Measurements from ENCODE around the gene TSPO2. TPM values are rescaled to one million over a fixed set of nuclear protein-coding genes. Genes with fewer than 3 reads are reported as not detected.

Gene TSPO2
- total RNA-seq, 4 donors from 2014 or later, result not detected

- H3K27me3 ChIP-seq, result no peaks in the 10 kb centered on the region
- TF ChIP-seq EP300 (IDR thresholded peaks at IDR 0.05), result no peak
- no peak for TF ChIP-seq POLR2A (IDR thresholded peaks at IDR 0.05; ENCODE audit: low read depth)
- no peak for TF ChIP-seq POLR2AphosphoS5 (IDR thresholded peaks at IDR 0.05)
- TF ChIP-seq, protein P1, sequence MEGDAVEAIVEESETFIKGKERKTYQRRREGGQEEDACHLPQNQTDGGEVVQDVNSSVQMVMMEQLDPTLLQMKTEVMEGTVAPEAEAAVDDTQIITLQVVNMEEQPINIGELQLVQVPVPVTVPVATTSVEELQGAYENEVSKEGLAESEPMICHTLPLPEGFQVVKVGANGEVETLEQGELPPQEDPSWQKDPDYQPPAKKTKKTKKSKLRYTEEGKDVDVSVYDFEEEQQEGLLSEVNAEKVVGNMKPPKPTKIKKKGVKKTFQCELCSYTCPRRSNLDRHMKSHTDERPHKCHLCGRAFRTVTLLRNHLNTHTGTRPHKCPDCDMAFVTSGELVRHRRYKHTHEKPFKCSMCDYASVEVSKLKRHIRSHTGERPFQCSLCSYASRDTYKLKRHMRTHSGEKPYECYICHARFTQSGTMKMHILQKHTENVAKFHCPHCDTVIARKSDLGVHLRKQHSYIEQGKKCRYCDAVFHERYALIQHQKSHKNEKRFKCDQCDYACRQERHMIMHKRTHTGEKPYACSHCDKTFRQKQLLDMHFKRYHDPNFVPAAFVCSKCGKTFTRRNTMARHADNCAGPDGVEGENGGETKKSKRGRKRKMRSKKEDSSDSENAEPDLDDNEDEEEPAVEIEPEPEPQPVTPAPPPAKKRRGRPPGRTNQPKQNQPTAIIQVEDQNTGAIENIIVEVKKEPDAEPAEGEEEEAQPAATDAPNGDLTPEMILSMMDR (IDR thresholded peaks at IDR 0.05), result no peak
- peaks cover 0 to 4% (median 2%) of the 10 kb centered on the region in 4 donors for H3K4me1 ChIP-seq
- no peaks in the 10 kb centered on the region for H3K9me3 ChIP-seq
- no peak overlapping the region for H3K27ac ChIP-seq (replicated peaks in 1 of 4)
- H3K4me3 ChIP-seq, result no peak overlapping the region
- H3K36me3 ChIP-seq, result no peaks in the 10 kb centered on the region
- intact Hi-C loops (cut with DNase I), result no loop called here
- no peak for DNase-seq (ENCODE audit: extremely low spot score)
- 94% methylated on average over 11 of the region's 13 CpGs for WGBS
Observed at GRCh38 chr6:41033776-41034175, 8.5 kb upstream of the TSPO2 start.

DNA sequence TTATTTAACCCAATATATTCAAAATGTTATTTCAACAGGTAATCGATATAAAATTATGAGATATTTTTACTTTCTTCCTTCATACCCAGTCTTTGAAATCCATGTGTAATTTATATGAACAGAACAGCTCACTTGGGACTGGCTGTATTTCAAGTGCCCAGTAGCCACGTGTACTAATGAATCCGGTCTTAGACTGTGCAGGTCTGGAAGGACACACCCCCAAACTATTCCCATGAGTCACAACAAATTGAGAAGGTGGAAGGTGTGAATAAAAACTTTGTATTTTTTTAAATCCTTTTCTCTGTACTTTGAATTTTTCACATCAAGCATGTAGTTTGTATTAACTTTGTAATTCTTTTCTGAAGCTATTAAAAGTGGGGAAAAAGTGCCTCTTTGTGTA, 6.1 kb upstream of the TSPO2 start:
- intact Hi-C loops (cut with DNase I), result no loop called here
- H3K9me3 ChIP-seq, result no peaks in the 10 kb centered on the region
- 70% methylated on average over 3 of the region's 3 CpGs for WGBS
- no peak for DNase-seq (ENCODE audit: extremely low spot score)
- no peaks in the 10 kb centered on the region for H3K4me1 ChIP-seq
- H3K4me3 ChIP-seq, result no peak overlapping the region
- H3K27me3 ChIP-seq, result no peaks in the 10 kb centered on the region
- TF ChIP-seq POLR2AphosphoS5 (IDR thresholded peaks at IDR 0.05) (no peak), EP300 (IDR thresholded peaks at IDR 0.05) (no peak), POLR2A (IDR thresholded peaks at IDR 0.05; ENCODE audit: low read depth) (no peak)
- no peak overlapping the region for H3K27ac ChIP-seq (replicated peaks in 1 of 4)
- H3K36me3 ChIP-seq, result no peaks in the 10 kb centered on the region

- no peaks in the 10 kb centered on the region for H3K4me1 ChIP-seq
- WGBS, result 96% methylated on average over 2 of the region's 2 CpGs
Observed at GRCh38 chr6:41036601-41037000, 5.7 kb upstream of the TSPO2 start.

GRCh38 chr6:41037107-41037900, 5.0 kb upstream of the TSPO2 start:
- DNase-seq (ENCODE audit: extremely low spot score), result no peak
- H3K9me3 ChIP-seq, result no peaks in the 10 kb centered on the region
- no peaks in the 10 kb centered on the region for H3K36me3 ChIP-seq
- no peak overlapping the region for H3K27ac ChIP-seq (replicated peaks in 1 of 4)
- H3K4me1 ChIP-seq, result no peaks in the 10 kb centered on the region
- 80% methylated on average over 13 of the region's 13 CpGs for WGBS
- intact Hi-C loops (cut with DNase I), result no loop called here
- TF ChIP-seq POLR2AphosphoS5 (IDR thresholded peaks at IDR 0.05), result no peak
- no peak for TF ChIP-seq POLR2A (IDR thresholded peaks at IDR 0.05; ENCODE audit: low read depth)
- no peak for TF ChIP-seq EP300 (IDR thresholded peaks at IDR 0.05)
- TF ChIP-seq, protein P1 (IDR thresholded peaks at IDR 0.05), result no peak
- H3K4me3 ChIP-seq, result no peak overlapping the region
- no peaks in the 10 kb centered on the region for H3K27me3 ChIP-seq

More at GRCh38 chr6:41036601-41037000, 5.7 kb upstream of the TSPO2 start:
- no peak for DNase-seq (ENCODE audit: extremely low spot score)
- TF ChIP-seq, protein P1 (IDR thresholded peaks at IDR 0.05), result no peak
- no peak for TF ChIP-seq POLR2A (IDR thresholded peaks at IDR 0.05; ENCODE audit: low read depth)
- TF ChIP-seq POLR2AphosphoS5 (IDR thresholded peaks at IDR 0.05), result no peak
- no peak for TF ChIP-seq EP300 (IDR thresholded peaks at IDR 0.05)
- Histone ChIP-seq H3K27me3 (no peaks in the 10 kb centered on the region), H3K9me3 (no peaks in the 10 kb centered on the region), H3K4me3 (no peak overlapping the region), H3K36me3 (no peaks in the 10 kb centered on the region), H3K27ac (replicated peaks in 1 of 4) (no peak overlapping the region)
- intact Hi-C loops (cut with DNase I), result no loop called here

GRCh38 chr6:41038205-41038604, 4.1 kb upstream of the TSPO2 start:
- intact Hi-C loops (cut with DNase I), result no loop called here
- Histone ChIP-seq H3K4me3 (no peak overlapping the region), H3K27ac (replicated peaks in 1 of 4) (no peak overlapping the region), H3K9me3 (no peaks in the 10 kb centered on the region), H3K36me3 (no peaks in the 10 kb centered on the region), H3K27me3 (no peaks in the 10 kb centered on the region), H3K4me1 (no peaks in the 10 kb centered on the region)
- DNase-seq (ENCODE audit: extremely low spot score), result no peak
- TF ChIP-seq POLR2A (IDR thresholded peaks at IDR 0.05; ENCODE audit: low read depth), result no peak
- TF ChIP-seq EP300 (IDR thresholded peaks at IDR 0.05), result no peak
- whole genome bisulfite sequencing, result 95% methylated on average over 3 of the region's 3 CpGs

Data from esophagus muscularis mucosa (tissue), 4 donors.